IMR-90 (cell line): Measurements from ENCODE around the gene IFRD2. TPM values are rescaled to one million over a fixed set of nuclear protein-coding genes. Genes with fewer than 3 reads are reported as not detected.

Source experiments
- ATAC-seq: fragments of 200-7000 bp; cut with Tn5 transposase; 2 replicates; pipeline ENCODE4 v1.9.1; 2020; ENCODE audit warnings: low read depth, mild to moderate bottlenecking, moderate library complexity
- BruUV-seq: library from RNA; stranded (reverse); fragments of 400-500 nt; replicated peaks from 2 replicates; lab custom pipeline; 2021; lab: Mats Ljungman, UMichigan
- CTCF ChIA-PET: fragments of 300-600 bp; formaldehyde crosslinking; extraction: SDS; loops from one replicate; lab custom pipeline; 2021; ENCODE audit warnings: antibody characterized with exemption; lab: Yijun Ruan, JAX
- POLR2A ChIA-PET: fragments of 300-600 bp; sonication (Branson Sonifier 250); formaldehyde crosslinking; loops from one replicate; lab custom pipeline; 2022; ENCODE audit warnings: antibody characterized with exemption; ENCODE audit not compliant: unreplicated experiment; lab: Charles Lee
- DNase-seq: peaks from one replicate; pipeline ENCODE4 v3.0.0; 2013
- H2AFZ ChIP-seq: replicated peaks from 2 replicates; pipeline ENCODE3; 2013; ENCODE audit warnings: low read length, mild to moderate bottlenecking; ENCODE audit not compliant: poor library complexity
- H2AK5ac ChIP-seq: 2 replicates; pipeline ENCODE4 v1.6.1; 2013; ENCODE audit warnings: low read depth, low read length, inconsistent platforms
- H2AK9ac ChIP-seq: replicated peaks from 2 replicates; pipeline ENCODE3; 2013; ENCODE audit warnings: mild to moderate bottlenecking, low read depth, low read length, moderate library complexity; ENCODE audit not compliant: poor library complexity
- H2BK120ac ChIP-seq: 2 replicates; pipeline ENCODE4 v1.6.1; 2013; ENCODE audit warnings: low read depth, low read length, inconsistent platforms
- H2BK15ac ChIP-seq: 3 replicates; pipeline ENCODE4 v1.6.1; 2013; ENCODE audit warnings: low read depth, low read length, inconsistent platforms
- H2BK20ac ChIP-seq: 2 replicates; pipeline ENCODE4 v1.6.1; 2013; ENCODE audit warnings: low read depth, mild to moderate bottlenecking, inconsistent platforms, low read length, moderate library complexity
- H2BK5ac ChIP-seq: 2 replicates; pipeline ENCODE4 v1.6.1; 2013; ENCODE audit warnings: mild to moderate bottlenecking, low read depth, low read length, inconsistent platforms; ENCODE audit not compliant: poor library complexity, severe bottlenecking
- H3K14ac ChIP-seq: replicated peaks from 2 replicates; pipeline ENCODE4 v1.6.1; 2013; ENCODE audit warnings: low read depth, low read length, inconsistent platforms
- H3K18ac ChIP-seq: 2 replicates; pipeline ENCODE4 v1.6.1; 2013; ENCODE audit warnings: low read depth, low read length, control low read depth
- H3K23ac ChIP-seq: 2 replicates; pipeline ENCODE4 v1.6.1; 2013; ENCODE audit warnings: low read depth, low read length, inconsistent platforms
- H3K27ac ChIP-seq: 2 replicates; pipeline ENCODE4 v1.5.1; 2013; ENCODE audit warnings: mild to moderate bottlenecking, control low read depth, low read length; ENCODE audit not compliant: insufficient read depth
- H3K27me3 ChIP-seq: 2 replicates; pipeline ENCODE4 v1.6.1; 2013; ENCODE audit warnings: low read length; ENCODE audit not compliant: control insufficient read depth, insufficient read depth
- H3K36me3 ChIP-seq: 2 replicates; pipeline ENCODE4 v1.6.1; 2013; ENCODE audit warnings: low read length, mixed read lengths; ENCODE audit not compliant: control insufficient read depth, insufficient read depth
- H3K4ac ChIP-seq: 2 replicates; pipeline ENCODE4 v1.6.1; 2013; ENCODE audit warnings: low read depth, low read length, inconsistent platforms
- H3K4me1 ChIP-seq: 2 replicates; pipeline ENCODE4 v1.6.1; 2013; ENCODE audit warnings: low read length, mixed read lengths; ENCODE audit not compliant: control insufficient read depth, insufficient read depth
- H3K4me2 ChIP-seq: 2 replicates; pipeline ENCODE4 v1.6.1; 2013; ENCODE audit warnings: low read depth, mild to moderate bottlenecking, control low read depth, low read length, moderate library complexity
- H3K4me3 ChIP-seq: 2 replicates; pipeline ENCODE4 v1.5.1; 2013; ENCODE audit warnings: low read depth, mild to moderate bottlenecking, control low read depth, low read length, moderate library complexity; ENCODE audit not compliant: insufficient read depth
- H3K56ac ChIP-seq: 2 replicates; pipeline ENCODE4 v1.6.1; 2013; ENCODE audit warnings: low read length, inconsistent platforms; ENCODE audit not compliant: insufficient read depth; ENCODE audit errors: extremely low read depth
- H3K79me1 ChIP-seq, 2 experiments: 2 replicates each; pipeline ENCODE4 v1.6.1; 2013; ENCODE audit warnings: low read length in 2 of 2, inconsistent platforms in 1 of 2, low read depth in 1 of 2
- H3K9ac ChIP-seq: 2 replicates; pipeline ENCODE4 v1.6.1; 2013; ENCODE audit warnings: low read depth, low read length, control low read depth
- H3K9me1 ChIP-seq: 2 replicates; pipeline ENCODE4 v1.6.1; 2013; ENCODE audit warnings: low read length, inconsistent platforms; ENCODE audit not compliant: insufficient read depth
- H3K9me3 ChIP-seq: 2 replicates; pipeline ENCODE4 v1.6.1; 2013; ENCODE audit warnings: low read length; ENCODE audit not compliant: control insufficient read depth, insufficient read depth
- H4K20me1 ChIP-seq: 2 replicates; pipeline ENCODE4 v1.6.1; 2013; ENCODE audit warnings: low read length, inconsistent platforms; ENCODE audit not compliant: insufficient read depth
- H4K5ac ChIP-seq: 2 replicates; pipeline ENCODE4 v1.6.1; 2013; ENCODE audit warnings: mild to moderate bottlenecking, low read depth, low read length, control low read depth
- H4K8ac ChIP-seq, 2 experiments: 2 replicates each; pipeline ENCODE4 v1.6.1; 2013; ENCODE audit warnings: low read depth in 2 of 2, low read length in 2 of 2, control low read depth in 1 of 2, inconsistent platforms in 1 of 2
- H4K91ac ChIP-seq: 2 replicates; pipeline ENCODE4 v1.6.1; 2013; ENCODE audit warnings: low read depth, low read length, inconsistent platforms; ENCODE audit not compliant: insufficient read depth
- BHLHE40 ChIP-seq: fragments of 150-350 bp; IDR thresholded peaks from 2 replicates; pipeline ENCODE4 v1.6.1; 2016; ENCODE audit warnings: mild to moderate bottlenecking, low read depth, low read length
- CEBPB ChIP-seq: IDR thresholded peaks from 2 replicates; pipeline ENCODE4 v1.6.1; 2012; ENCODE audit warnings: low read depth, low read length, improper control_type of control experiment
- FOS ChIP-seq: fragments of 150-350 bp; IDR thresholded peaks from 2 replicates; pipeline ENCODE4 v1.6.1; 2016; ENCODE audit warnings: low read depth, low read length
- MAFK ChIP-seq: IDR thresholded peaks from 2 replicates; pipeline ENCODE4 v1.6.1; 2012; ENCODE audit warnings: low read depth, low read length, improper control_type of control experiment
- MAZ ChIP-seq: IDR thresholded peaks from 2 replicates; pipeline ENCODE4 v1.6.1; 2012; ENCODE audit warnings: low read depth, mild to moderate bottlenecking, low read length, improper control_type of control experiment, moderate library complexity, borderline replicate concordance
- MXI1 ChIP-seq: IDR thresholded peaks from 2 replicates; pipeline ENCODE4 v1.6.1; 2012; ENCODE audit warnings: low read depth, mild to moderate bottlenecking, low read length, moderate library complexity, borderline replicate concordance
- NFE2L2 ChIP-seq: fragments of 150-350 bp; IDR thresholded peaks from 2 replicates; pipeline ENCODE4 v1.6.1; 2016; ENCODE audit warnings: low read depth, mild to moderate bottlenecking, low read length
- POLR2A ChIP-seq: IDR thresholded peaks from 2 replicates; pipeline ENCODE4 v1.6.1; 2012; ENCODE audit warnings: mild to moderate bottlenecking, low read depth, low read length
- RAD21 ChIP-seq: IDR thresholded peaks from 2 replicates; pipeline ENCODE4 v1.6.1; 2012; ENCODE audit warnings: low read length, improper control_type of control experiment
- RCOR1 ChIP-seq: IDR thresholded peaks from 2 replicates; pipeline ENCODE4 v1.6.1; 2012; ENCODE audit warnings: mild to moderate bottlenecking, low read length, improper control_type of control experiment; ENCODE audit not compliant: insufficient replicate concordance
- RFX5 ChIP-seq: IDR thresholded peaks from 2 replicates; pipeline ENCODE4 v1.8.0; 2012; ENCODE audit warnings: low read depth, mild to moderate bottlenecking, low read length, moderate library complexity
- SMC3 ChIP-seq: fragments of 150-350 bp; IDR thresholded peaks from 2 replicates; pipeline ENCODE4 v1.6.1; 2016; ENCODE audit warnings: low read depth, mild to moderate bottlenecking, antibody characterized with exemption, low read length, moderate library complexity
- WGBS, 2 experiments: methylation state at CpG; one replicate each; pipeline versions ENCODE4 v1.1.5 to v1.1.7; 2013; ENCODE audit warnings: missing lambda C conversion rate in 2 of 2; ENCODE audit not compliant: insufficient read length in 1 of 2; ENCODE audit errors: extremely low coverage in 2 of 2; 5-methylcytosine and 5-hydroxymethylcytosine counted together
- dilution Hi-C: fragments of 300-500 bp; cut with HindIII; formaldehyde crosslinking; loops from one replicate; pipeline ENCODE4 v1.14.3; 2018; ENCODE audit warnings: low sequenced_read_pairs; ENCODE audit not compliant: unreplicated experiment
- in situ Hi-C: fragments of 300-500 bp; cut with MboI; formaldehyde crosslinking; loops from 3 replicates; pipeline ENCODE4 v1.14.3; 2019; ENCODE audit warnings: low sequenced_read_pairs, inconsistent platforms, mixed read lengths
- intact Hi-C: fragments of 100-400 bp; cut with micrococcal nuclease; formaldehyde crosslinking; loops from 2 replicates; pipeline ENCODE4 v1.10.0; 2022
- polyA plus RNA-seq, 3 experiments: library from polyadenylated mRNA; depleted of rRNA; stranded (reverse); fragments of >200 nt; gene quantifications; 2 replicates each; pipeline ENCODE4 v1.2.3, GENCODE V29; 2012; ENCODE audit warnings: low replicate concordance in 1 of 3
- total RNA-seq: library from RNA; depleted of rRNA; stranded (reverse); fragments of >200 nt; gene quantifications from 2 replicates; pipeline ENCODE4 v1.2.3, GENCODE V29; 2012
- TF ChIP-seq, protein P1 (sequence below): conservative IDR thresholded peaks from 2 replicates; pipeline ENCODE4 v1.5.1; 2012; ENCODE audit warnings: mild to moderate bottlenecking, low read depth, low read length, improper control_type of control experiment

Gene IFRD2
- total and polyA plus RNA-seq, 2 of the 4 experiments (the other 2 are of a cell fraction), result 52.7 to 79.1 TPM

DNA sequence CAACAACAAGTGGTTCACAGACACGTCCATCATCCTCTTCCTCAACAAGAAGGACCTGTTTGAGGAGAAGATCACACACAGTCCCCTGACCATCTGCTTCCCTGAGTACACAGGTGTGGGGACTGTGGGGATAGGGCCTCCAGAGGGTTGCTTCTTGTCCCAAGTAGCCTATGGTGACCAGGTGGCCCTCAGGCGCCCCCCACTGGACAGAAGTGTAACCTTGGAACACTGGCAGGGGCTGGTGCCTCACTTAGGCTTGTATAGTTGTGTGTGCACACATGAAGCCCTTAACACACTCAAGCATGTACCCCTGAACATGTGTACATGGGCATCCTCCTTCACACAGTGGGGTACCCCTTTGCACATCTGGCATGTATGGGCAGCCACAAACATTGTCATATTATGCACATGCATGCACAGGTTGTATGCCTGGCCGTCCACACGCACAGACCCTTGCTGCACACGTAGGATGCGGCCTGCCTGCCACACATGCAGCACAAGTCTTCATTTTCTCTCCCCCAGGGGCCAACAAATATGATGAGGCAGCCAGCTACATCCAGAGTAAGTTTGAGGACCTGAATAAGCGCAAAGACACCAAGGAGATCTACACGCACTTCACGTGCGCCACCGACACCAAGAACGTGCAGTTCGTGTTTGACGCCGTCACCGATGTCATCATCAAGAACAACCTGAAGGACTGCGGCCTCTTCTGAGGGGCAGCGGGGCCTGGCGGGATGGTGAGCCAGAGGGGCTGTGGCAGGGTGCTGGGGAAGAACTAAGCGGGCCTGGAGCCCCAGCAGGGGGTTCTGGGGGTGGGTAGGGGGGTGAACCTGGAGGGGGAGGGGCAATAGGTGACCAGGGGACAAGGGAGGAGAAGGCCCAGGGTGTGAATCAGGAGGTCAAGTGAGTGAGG, 35.0 kb downstream of the IFRD2 start (continued):
- TF ChIP-seq RCOR1 (no peak), RAD21 (peak; percentile 57)

DNA sequence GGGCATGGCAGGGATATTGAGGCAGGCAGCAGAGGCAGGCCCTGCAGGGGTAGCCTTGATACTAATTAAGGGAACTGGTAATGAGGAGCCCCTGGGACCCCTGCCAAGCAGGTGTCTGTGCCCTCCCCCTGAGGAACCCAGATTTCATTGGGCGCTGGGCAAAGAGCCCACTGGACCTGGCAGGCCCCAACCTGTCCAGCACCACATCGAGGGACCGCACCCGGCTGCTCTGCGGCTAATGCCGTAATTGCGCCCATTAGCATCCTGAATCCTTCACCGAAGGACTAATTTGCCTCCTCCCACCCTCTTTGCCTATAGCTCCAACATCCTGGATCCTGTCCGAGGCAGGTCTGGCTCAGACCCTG, 37.0 kb downstream of the IFRD2 start:
- Histone ChIP-seq H2AK5ac (no peak overlapping the region), H3K4me2 (no peak overlapping the region), H3K27me3 (no peaks in the 10 kb centered on the region), H3K36me3 (peaks cover 58% of the 10 kb centered on the region), H3K27ac (no peak overlapping the region), H2BK5ac (peak overlapping the region; percentile 21), H3K9me1 (peaks cover 14% of the 10 kb centered on the region), H2BK15ac (no peak overlapping the region), H3K4me3 (no peak overlapping the region), H3K4me1 (peaks cover 17% of the 10 kb centered on the region), H4K5ac (no peak overlapping the region), H3K79me1 (peaks cover 18 to 77% of the 10 kb centered on the region in 2 experiments), H3K9ac (no peak overlapping the region), H2AFZ (no peak overlapping the region), H3K14ac (no peak overlapping the region), H4K20me1 (peaks cover 58% of the 10 kb centered on the region), H3K56ac (no peak overlapping the region), H2BK120ac (no peak overlapping the region), H3K18ac (no peak overlapping the region), H3K9me3 (no peaks in the 10 kb centered on the region), H4K91ac (no peak overlapping the region), H4K8ac (no peak overlapping the region), H2AK9ac (no peak overlapping the region), H2BK20ac (no peak overlapping the region), H3K4ac (0 out of 2 replicates have a peak overlapping the region, but pooled peaks have one; percentile 42), H3K23ac (no peak overlapping the region)
- TF ChIP-seq FOS, result no peak
- no peak for TF ChIP-seq RCOR1
- TF ChIP-seq CEBPB, result no peak
- TF ChIP-seq MAFK, result no peak
- no peak for TF ChIP-seq NFE2L2
- no peak for TF ChIP-seq MXI1
- TF ChIP-seq SMC3, result no peak
- no peak for TF ChIP-seq RAD21
- TF ChIP-seq POLR2A, result no peak
- TF ChIP-seq RFX5, result no peak
- TF ChIP-seq BHLHE40, result no peak
- no peak for TF ChIP-seq MAZ
- TF ChIP-seq, protein P1, sequence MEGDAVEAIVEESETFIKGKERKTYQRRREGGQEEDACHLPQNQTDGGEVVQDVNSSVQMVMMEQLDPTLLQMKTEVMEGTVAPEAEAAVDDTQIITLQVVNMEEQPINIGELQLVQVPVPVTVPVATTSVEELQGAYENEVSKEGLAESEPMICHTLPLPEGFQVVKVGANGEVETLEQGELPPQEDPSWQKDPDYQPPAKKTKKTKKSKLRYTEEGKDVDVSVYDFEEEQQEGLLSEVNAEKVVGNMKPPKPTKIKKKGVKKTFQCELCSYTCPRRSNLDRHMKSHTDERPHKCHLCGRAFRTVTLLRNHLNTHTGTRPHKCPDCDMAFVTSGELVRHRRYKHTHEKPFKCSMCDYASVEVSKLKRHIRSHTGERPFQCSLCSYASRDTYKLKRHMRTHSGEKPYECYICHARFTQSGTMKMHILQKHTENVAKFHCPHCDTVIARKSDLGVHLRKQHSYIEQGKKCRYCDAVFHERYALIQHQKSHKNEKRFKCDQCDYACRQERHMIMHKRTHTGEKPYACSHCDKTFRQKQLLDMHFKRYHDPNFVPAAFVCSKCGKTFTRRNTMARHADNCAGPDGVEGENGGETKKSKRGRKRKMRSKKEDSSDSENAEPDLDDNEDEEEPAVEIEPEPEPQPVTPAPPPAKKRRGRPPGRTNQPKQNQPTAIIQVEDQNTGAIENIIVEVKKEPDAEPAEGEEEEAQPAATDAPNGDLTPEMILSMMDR, result no peak
- CTCF ChIA-PET, result no interaction called here
- DNase-seq (no peak), ATAC-seq (no peak)
- WGBS, 2 experiments, result 89% methylated on average over 3 of the region's 9 CpGs; no CpG with 5 or more reads in 1 of the 2 experiments
- BruUV-seq, result no TSS peak
- POLR2A ChIA-PET, result no interaction called here
- dilution Hi-C loops (no loop called here), intact Hi-C loops (no loop called here), in situ Hi-C loops (no loop called here)
